ENCODE results near the gene KCNN1. TPM values are rescaled to one million over a fixed set of nuclear protein-coding genes. Genes with fewer than 3 reads are reported as not detected.
A peak's percentile ranks its signal among the peaks of the same experiment; 100 is the strongest.

Gene KCNN1
- total and polyA plus RNA-seq, 9 of the 15 experiments (the other 6 are each of a cell fraction or from before 2014, with no cell fraction given): 0.01 to 6.2 (median 0.72) TPM

- no peak for TF ChIP-seq HOMEZ (CRISPR knock-in tag; IDR thresholded peaks at IDR 0.05)
- peak; percentile 99 for TF ChIP-seq ARID1B (IDR thresholded peaks at IDR 0.05)
- TF ChIP-seq POLR2H (tag; IDR thresholded peaks at IDR 0.05; ENCODE audit: low read depth): no peak
- TF ChIP-seq, protein P1, sequence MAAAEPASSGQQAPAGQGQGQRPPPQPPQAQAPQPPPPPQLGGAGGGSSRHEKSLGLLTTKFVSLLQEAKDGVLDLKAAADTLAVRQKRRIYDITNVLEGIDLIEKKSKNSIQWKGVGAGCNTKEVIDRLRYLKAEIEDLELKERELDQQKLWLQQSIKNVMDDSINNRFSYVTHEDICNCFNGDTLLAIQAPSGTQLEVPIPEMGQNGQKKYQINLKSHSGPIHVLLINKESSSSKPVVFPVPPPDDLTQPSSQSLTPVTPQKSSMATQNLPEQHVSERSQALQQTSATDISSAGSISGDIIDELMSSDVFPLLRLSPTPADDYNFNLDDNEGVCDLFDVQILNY (CRISPR knock-in tag; IDR thresholded peaks at IDR 0.05): 0 out of 2 replicates have a peak, but pooled peaks have one; percentile 19
- no peak for TF ChIP-seq SNRNP70 (optimal IDR thresholded peaks at IDR 0.05; ENCODE audit: low read depth, low read length)
- no peak for TF ChIP-seq ZNF512 (tag; IDR thresholded peaks at IDR 0.05)
- TF ChIP-seq STAT5B (CRISPR knock-in tag; IDR thresholded peaks at IDR 0.05): no peak
- TF ChIP-seq MAFF (IDR thresholded peaks at IDR 0.05; ENCODE audit: low read length): no peak
- TF ChIP-seq FOXP1 (CRISPR knock-in tag; IDR thresholded peaks at IDR 0.05): no peak
- TF ChIP-seq, protein P2, sequence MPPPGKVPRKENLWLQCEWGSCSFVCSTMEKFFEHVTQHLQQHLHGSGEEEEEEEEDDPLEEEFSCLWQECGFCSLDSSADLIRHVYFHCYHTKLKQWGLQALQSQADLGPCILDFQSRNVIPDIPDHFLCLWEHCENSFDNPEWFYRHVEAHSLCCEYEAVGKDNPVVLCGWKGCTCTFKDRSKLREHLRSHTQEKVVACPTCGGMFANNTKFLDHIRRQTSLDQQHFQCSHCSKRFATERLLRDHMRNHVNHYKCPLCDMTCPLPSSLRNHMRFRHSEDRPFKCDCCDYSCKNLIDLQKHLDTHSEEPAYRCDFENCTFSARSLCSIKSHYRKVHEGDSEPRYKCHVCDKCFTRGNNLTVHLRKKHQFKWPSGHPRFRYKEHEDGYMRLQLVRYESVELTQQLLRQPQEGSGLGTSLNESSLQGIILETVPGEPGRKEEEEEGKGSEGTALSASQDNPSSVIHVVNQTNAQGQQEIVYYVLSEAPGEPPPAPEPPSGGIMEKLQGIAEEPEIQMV (tag; conservative IDR thresholded peaks at IDR 0.05; ENCODE audit: low read depth): no peak
- TF ChIP-seq EP300 (IDR thresholded peaks at IDR 0.05; ENCODE audit: low read length): peak; percentile 93
- TF ChIP-seq ZKSCAN3 (CRISPR knock-in tag; IDR thresholded peaks at IDR 0.05): no peak
- peak; percentile 81 for TF ChIP-seq SMARCC2 (IDR thresholded peaks at IDR 0.05; ENCODE audit: low read depth)
- no peak for TF ChIP-seq EWSR1 (IDR thresholded peaks at IDR 0.05; ENCODE audit: borderline replicate concordance, low read depth, partially characterized antibody)
- 0 out of 2 replicates have a peak, but pooled peaks have one; percentile 38 for TF ChIP-seq HLTF (IDR thresholded peaks at IDR 0.05)
- TF ChIP-seq TGIF2 (CRISPR knock-in tag; IDR thresholded peaks at IDR 0.05): no peak
- TF ChIP-seq, protein P3, sequence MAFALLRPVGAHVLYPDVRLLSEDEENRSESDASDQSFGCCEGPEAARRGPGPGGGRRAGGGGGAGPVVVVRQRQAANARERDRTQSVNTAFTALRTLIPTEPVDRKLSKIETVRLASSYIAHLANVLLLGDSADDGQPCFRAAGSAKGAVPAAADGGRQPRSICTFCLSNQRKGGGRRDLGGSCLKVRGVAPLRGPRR (CRISPR knock-in tag; IDR thresholded peaks at IDR 0.05): 0 out of 2 replicates have a peak, but pooled peaks have one; percentile 22
Observed at GRCh38 chr19:17999684-18000479, 33.0 kb downstream of the KCNN1 start (continued).

Measured in K562 (cell line).